ENCODE data around the gene GAB2.
"Not testable (repeated sequence)": the region's sequence is repeated elsewhere in the genome, so short reads cannot be mapped to it uniquely, and the experiment has no call there.

GAB2 gene

GRCh38 chr11:78313898-78314297, 103.7 kb downstream of the GAB2 start:
- DNase-seq (ENCODE audit: low read depth in 2 of 2), result no peak

DNA sequence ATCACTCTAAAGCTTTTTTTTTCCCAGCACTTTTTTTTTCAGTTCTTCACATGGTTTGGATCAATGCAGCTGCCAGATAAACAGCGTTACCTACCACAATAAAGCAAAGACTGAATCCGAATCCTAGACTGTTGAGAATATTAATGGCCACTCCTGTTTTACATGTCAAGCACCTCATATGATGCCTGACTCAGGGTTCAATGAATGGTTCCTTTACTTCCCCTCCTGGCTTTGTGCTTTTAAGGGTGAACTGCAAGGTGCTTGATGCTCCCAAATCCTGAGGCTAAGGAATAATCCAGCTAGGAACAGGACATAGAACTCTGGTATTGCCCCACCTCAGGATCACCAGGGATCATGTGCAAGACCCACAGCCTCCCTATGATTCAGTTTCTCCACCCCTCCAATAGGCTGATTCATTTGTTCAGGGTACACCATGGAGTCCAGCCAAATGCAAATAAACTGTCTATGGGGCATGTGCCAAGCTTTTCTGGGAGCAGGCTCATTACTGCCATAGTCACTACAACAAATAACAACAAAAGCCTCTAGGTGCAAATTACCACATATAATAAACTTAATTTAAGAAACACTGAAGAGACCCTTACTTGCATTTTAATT, 104.3 kb downstream of the GAB2 start:
- no peak for DNase-seq (ENCODE audit: low read depth in 2 of 2)

DNA sequence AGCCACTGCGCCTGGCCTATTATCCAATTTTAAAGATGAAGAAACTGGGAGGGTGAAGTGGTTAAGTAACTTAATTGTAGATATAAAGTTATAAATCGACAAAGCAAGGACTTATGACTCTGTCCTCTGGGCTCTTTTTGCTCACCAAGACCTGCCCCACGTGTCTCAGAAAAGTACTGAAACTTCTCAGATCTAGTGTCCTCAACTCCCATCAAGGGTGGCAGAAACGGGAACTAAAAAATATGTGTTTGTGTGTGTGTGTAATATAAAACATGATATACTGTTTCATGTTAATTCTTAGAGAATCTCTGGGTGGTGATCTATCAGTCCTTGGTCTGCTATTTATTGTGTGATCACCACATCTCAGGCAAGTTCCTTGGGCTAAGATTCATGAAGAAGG, 104.9 kb downstream of the GAB2 start:
- DNase-seq (ENCODE audit: low read depth in 2 of 2), result no peak

GRCh38 chr11:78311702-78312371, 105.8 kb downstream of the GAB2 start:
- no peak for DNase-seq (ENCODE audit: low read depth in 2 of 2)

- DNase-seq (ENCODE audit: low read depth in 2 of 2), result no peak
Measured at GRCh38 chr11:78310500-78310909, 107.1 kb downstream of the GAB2 start.

- no peak for DNase-seq (ENCODE audit: low read depth in 2 of 2)
Measured at GRCh38 chr11:78304201-78304600, 113.4 kb downstream of the GAB2 start.

- DNase-seq (ENCODE audit: low read depth in 2 of 2), result no peak
Measured at GRCh38 chr11:78300108-78300839, 117.3 kb downstream of the GAB2 start.

GRCh38 chr11:78299000-78299710, 118.5 kb downstream of the GAB2 start:
- no peak for DNase-seq (ENCODE audit: low read depth in 2 of 2)

DNA sequence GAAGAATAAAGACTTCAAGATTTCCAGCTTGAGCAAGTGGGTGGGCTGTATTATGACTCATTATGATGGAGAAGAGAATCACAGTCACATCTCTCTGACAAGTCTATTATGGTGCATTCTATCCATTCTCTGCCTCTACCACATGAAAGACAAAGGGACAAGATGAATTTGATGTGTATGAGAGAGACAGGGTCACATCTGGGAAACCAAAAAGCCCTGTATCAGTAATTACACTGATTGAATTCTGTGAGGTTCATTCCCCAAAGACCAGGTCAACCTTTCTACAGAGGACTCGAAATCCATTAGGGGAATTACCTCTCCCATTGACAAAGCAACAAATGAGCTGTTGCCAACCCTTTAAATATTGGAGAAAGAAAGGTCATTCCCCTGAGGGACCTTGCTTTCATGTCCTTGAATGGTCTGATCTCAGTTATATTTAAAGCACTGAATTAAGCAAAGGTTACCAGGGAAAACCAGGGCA, 119.3 kb downstream of the GAB2 start:
- no peak for DNase-seq (ENCODE audit: low read depth in 2 of 2)

GRCh38 chr11:78295991-78296930, 121.4 kb downstream of the GAB2 start:
- no peak for DNase-seq (ENCODE audit: low read depth in 2 of 2)

DNA sequence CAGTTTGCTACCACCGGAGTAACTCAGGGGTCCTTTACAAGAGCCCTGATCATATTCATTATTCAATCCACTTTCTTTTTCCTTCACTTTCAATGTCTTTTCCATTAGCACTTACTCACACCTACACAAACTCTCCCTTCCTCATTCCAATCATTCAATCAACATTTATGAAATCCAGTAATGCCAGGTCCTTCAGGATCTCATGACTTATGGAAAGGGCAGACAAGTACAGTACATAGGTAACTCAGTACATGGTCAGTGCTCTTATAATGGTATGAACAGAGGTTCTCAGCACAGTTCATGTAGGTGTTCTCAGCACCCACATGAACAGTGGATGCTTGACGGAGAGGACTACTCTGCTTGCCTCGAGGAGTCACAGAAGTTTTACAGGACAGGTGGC, 122.3 kb downstream of the GAB2 start:
- no peak for DNase-seq (ENCODE audit: low read depth in 2 of 2)

DNA sequence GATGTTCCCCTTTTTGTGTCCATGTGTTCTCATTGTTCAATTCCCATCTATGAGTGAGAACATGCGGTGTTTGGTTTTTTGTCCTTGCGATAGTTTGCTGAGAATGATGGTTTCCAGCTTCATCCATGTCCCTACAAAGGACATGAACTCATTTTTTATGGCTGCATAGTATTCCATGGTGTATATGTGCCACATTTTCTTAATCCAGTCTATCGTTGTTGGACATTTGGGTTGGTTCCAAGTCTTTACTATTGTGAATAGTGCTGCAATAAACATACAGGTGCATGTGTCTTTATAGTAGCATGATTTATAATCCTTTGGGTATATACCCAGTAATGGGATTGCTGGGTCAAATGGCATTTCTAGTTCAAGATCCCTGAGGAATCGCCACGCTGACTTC, 123.5 kb downstream of the GAB2 start:
- not testable (repeated sequence) for DNase-seq (ENCODE audit: low read depth in 2 of 2)

GRCh38 chr11:78293536-78293935, 124.1 kb downstream of the GAB2 start:
- no peak for DNase-seq (ENCODE audit: low read depth in 2 of 2)

GRCh38 chr11:78292109-78292803, 125.4 kb downstream of the GAB2 start:
- DNase-seq (ENCODE audit: low read depth in 2 of 2), result no peak

GRCh38 chr11:78291503-78292108, 126.0 kb downstream of the GAB2 start:
- DNase-seq (ENCODE audit: low read depth in 2 of 2), result no peak

- DNase-seq (ENCODE audit: low read depth in 2 of 2), result no peak
Measured at GRCh38 chr11:78290293-78291176, 127.1 kb downstream of the GAB2 start.

- no peak for DNase-seq (ENCODE audit: low read depth in 2 of 2)
Measured at GRCh38 chr11:78289552-78290292, 127.9 kb downstream of the GAB2 start.

GRCh38 chr11:78284260-78284659, 133.4 kb downstream of the GAB2 start:
- no peak for DNase-seq (ENCODE audit: low read depth in 2 of 2)

Data from stimulated activated CD8-positive, alpha-beta memory T cell treated with anti-CD3 and anti-CD28 coated beads, Interleukin-2, amount 100 ng/mL, for 1 hour (primary cell).